Psoas muscle (tissue), 8 donors: ENCODE results near the gene DENND1A. TPM values are rescaled to one million over a fixed set of nuclear protein-coding genes. Genes with fewer than 3 reads are reported as not detected.

ENCODE experiments used
- ATAC-seq, 4 donors: fragments of 200-7000 bp; cut with Tn5 transposase; one replicate each; pipeline ENCODE4 v1.9.1; 2020; ENCODE audit warnings: moderate library complexity in 3 of 4, mild to moderate bottlenecking in 2 of 4
- DNase-seq, 2 donors: peaks; one replicate each; pipeline ENCODE4 v3.0.0-alpha.2; 2020
- H3K27ac ChIP-seq: fragments of 200-600 bp; one replicate; pipeline ENCODE4 v1.8.0; 2022
- H3K27me3 ChIP-seq, 3 donors: fragments of 200-600 bp in 1 of 3; one replicate each; pipeline versions ENCODE4 v1.6.1 to v1.8.0; 2013 to 2022; ENCODE audit warnings: low read length in 2 of 3, mild to moderate bottlenecking in 2 of 3, moderate library complexity in 1 of 3; ENCODE audit not compliant: insufficient read depth in 3 of 3
- H3K36me3 ChIP-seq, 2 donors: fragments of 200-600 bp in 1 of 2; one replicate each; pipeline versions ENCODE4 v1.6.1 to v1.8.0; 2013 to 2022; ENCODE audit warnings: low read depth in 1 of 2, mild to moderate bottlenecking in 1 of 2, moderate library complexity in 1 of 2; ENCODE audit not compliant: insufficient read depth in 1 of 2
- H3K4me1 ChIP-seq: fragments of 200-600 bp; one replicate; pipeline ENCODE4 v1.8.0; 2022
- H3K4me3 ChIP-seq: fragments of 200-600 bp; one replicate; pipeline ENCODE4 v1.8.0; 2022; ENCODE audit warnings: mild to moderate bottlenecking
- H3K9me3 ChIP-seq: fragments of 200-600 bp; one replicate; pipeline ENCODE4 v1.8.0; 2022
- WGBS, 3 donors: extraction: QIAGEN DNeasy Blood & Tissue Kit; methylation state at CpG; one replicate each; pipeline versions ENCODE4 v1.1.6 to v1.1.7; 2013; 5-methylcytosine and 5-hydroxymethylcytosine counted together
- intact Hi-C, 2 donors: fragments of 100-400 bp; cut with DNase I; formaldehyde crosslinking; loops; one replicate each; pipeline versions ENCODE4 v1.11.0 to v1.14.2; 2022
- polyA plus RNA-seq, 3 donors: library from polyadenylated mRNA; stranded (reverse); fragments of 200-250 nt; gene quantifications; one replicate each; pipeline ENCODE4 v1.2.3, GENCODE V29; 2013
- total RNA-seq, 4 donors: library from RNA; stranded (reverse); fragmentation: NEBNext Ultra II Directional in 2 of 4; extraction: Animal tissue kit (Norgen Biotek cat#: 25700) in 2 of 4; gene quantifications; one replicate each; pipeline versions ENCODE4 v1.2.1 to v1.2.4, GENCODE V29; 2021 to 2023
- TF ChIP-seq, protein P1 (sequence below): fragments of 200-600 bp; IDR thresholded peaks from one replicate; pipeline ENCODE4 v1.8.0; 2022; ENCODE audit warnings: antibody characterized with exemption
- donor health status: healthy with polysubstance abuse.
- donor health status: DM: no; HTN: no; CAD: no; lungs with moderate emphysema.
- donor health status: Bipolar disorder and iron deficiency.
- donor health status: healthy.
- donor health status: DM: yes; HTN: yes; CAD: no.
- donor health status: DM: no; HTN: no; CAD: no.
- donor health status: DM: no; HTN: no; CAD: no.
- donor health status: DM: yes; HTN: yes; CAD: no.

DENND1A gene
- total and polyA plus RNA-seq, 7 donors = 6.1 to 17.3 (median 13.9) TPM

DNA sequence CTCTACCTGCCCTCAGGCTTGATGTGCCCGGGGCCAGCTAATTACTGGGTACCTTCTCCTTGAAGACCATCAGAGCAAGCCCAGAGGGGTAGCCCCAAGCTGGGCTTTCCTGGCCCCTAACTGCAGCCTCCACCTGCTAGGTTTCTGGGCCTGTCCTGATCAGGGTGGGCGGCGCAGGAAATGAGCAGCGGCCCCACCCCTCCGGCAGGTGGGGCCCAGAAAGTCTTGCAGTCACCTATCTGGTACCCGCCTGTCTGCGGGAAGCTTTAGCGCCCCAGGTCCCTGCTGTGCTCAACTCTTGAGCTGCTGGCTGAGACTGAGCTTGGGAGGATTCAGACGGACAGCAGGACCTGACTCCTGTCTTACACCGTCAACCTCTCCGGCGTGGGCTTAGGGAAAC, 44.5 kb upstream of the DENND1A start:
- Histone ChIP-seq H3K36me3 (no peaks in the 10 kb centered on the region), H3K9me3 (no peaks in the 10 kb centered on the region), H3K4me1 (no peaks in the 10 kb centered on the region), H3K27ac (no peak overlapping the region), H3K4me3 (no peak overlapping the region), H3K27me3 (peaks cover 0 to 8% (median 3%) of the 10 kb centered on the region in 3 donors)
- ATAC-seq (no peak), DNase-seq (no peak)
- intact Hi-C loops = loop anchor here in 1 of 2 donors (2.0 kb wide), 1 partner anchor 14 kb away; no protein-coding TSS in a partner anchor
- TF ChIP-seq, protein P1, sequence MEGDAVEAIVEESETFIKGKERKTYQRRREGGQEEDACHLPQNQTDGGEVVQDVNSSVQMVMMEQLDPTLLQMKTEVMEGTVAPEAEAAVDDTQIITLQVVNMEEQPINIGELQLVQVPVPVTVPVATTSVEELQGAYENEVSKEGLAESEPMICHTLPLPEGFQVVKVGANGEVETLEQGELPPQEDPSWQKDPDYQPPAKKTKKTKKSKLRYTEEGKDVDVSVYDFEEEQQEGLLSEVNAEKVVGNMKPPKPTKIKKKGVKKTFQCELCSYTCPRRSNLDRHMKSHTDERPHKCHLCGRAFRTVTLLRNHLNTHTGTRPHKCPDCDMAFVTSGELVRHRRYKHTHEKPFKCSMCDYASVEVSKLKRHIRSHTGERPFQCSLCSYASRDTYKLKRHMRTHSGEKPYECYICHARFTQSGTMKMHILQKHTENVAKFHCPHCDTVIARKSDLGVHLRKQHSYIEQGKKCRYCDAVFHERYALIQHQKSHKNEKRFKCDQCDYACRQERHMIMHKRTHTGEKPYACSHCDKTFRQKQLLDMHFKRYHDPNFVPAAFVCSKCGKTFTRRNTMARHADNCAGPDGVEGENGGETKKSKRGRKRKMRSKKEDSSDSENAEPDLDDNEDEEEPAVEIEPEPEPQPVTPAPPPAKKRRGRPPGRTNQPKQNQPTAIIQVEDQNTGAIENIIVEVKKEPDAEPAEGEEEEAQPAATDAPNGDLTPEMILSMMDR = no peak
- WGBS, 3 donors = 75 to 80% (median 75%) methylated on average over 12 of the region's 12 CpGs

GRCh38 chr9:123973590-123974223, 43.8 kb upstream of the DENND1A start:
- Histone ChIP-seq H3K27me3 (peaks cover 0 to 14% (median 3%) of the 10 kb centered on the region in 3 donors), H3K4me3 (no peak overlapping the region), H3K4me1 (no peaks in the 10 kb centered on the region), H3K27ac (no peak overlapping the region), H3K36me3 (no peaks in the 10 kb centered on the region), H3K9me3 (no peaks in the 10 kb centered on the region)
- intact Hi-C loops = loop anchor here in 1 of 2 donors (2.0 kb wide), 1 partner anchor 15 kb away; no protein-coding TSS in a partner anchor
- ATAC-seq = no peak
- WGBS, 3 donors = 82 to 96% (median 92%) methylated on average over 9 of the region's 9 CpGs
- TF ChIP-seq, protein P1 = no peak
- no peak for DNase-seq

- Histone ChIP-seq H3K36me3 (no peaks in the 10 kb centered on the region), H3K27me3 (peaks cover 0 to 19% (median 3%) of the 10 kb centered on the region in 3 donors), H3K4me3 (no peak overlapping the region), H3K9me3 (no peaks in the 10 kb centered on the region), H3K4me1 (no peaks in the 10 kb centered on the region), H3K27ac (no peak overlapping the region)
- intact Hi-C loops = no loop called here
- DNase-seq = no peak
- ATAC-seq = no peak
- WGBS, 3 donors = 96 to 97% (median 97%) methylated on average over 8 of the region's 8 CpGs
- TF ChIP-seq, protein P1 = no peak
Measured at GRCh38 chr9:123972618-123973017, 42.7 kb upstream of the DENND1A start.

DNA sequence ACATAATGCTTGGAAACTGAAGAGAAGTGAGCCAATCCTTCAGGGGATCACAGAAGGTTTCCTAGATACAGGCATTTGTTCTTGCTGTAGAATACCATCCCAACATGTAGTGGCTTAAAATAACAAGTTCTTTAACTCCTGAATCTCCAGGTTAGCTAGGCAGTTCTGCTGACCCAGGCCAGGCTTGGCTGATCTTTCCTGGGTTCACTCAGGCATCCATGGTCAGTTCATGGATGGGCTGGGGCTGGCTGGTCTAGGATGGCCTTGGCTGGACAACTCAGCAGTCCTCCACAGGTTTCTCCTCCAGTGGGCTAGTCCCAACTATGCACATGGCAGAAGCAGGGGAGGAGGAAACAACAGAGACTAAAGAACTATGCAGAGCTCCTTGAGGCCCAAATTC, 37.4 kb upstream of the DENND1A start:
- no peak for ATAC-seq
- H3K4me1 ChIP-seq = no peaks in the 10 kb centered on the region
- intact Hi-C loops = no loop called here
- DNase-seq = no peak
- H3K27me3 ChIP-seq = peaks cover 0 to 29% (median 0%) of the 10 kb centered on the region in 3 donors
- H3K27ac ChIP-seq = no peak overlapping the region
- no peaks in the 10 kb centered on the region for H3K36me3 ChIP-seq
- TF ChIP-seq, protein P1 = no peak
- no peak overlapping the region for H3K4me3 ChIP-seq
- H3K9me3 ChIP-seq = no peaks in the 10 kb centered on the region
